H1 (cell line): ENCODE measurements around the gene CD59. TPM values are rescaled to one million over a fixed set of nuclear protein-coding genes. Genes with fewer than 3 reads are reported as not detected.

Source experiments
- CTCF ChIA-PET: fragments of 300-600 bp; sonication (Branson Sonifier 250); formaldehyde crosslinking; loops from one replicate; lab custom pipeline; 2021; ENCODE audit not compliant: partially characterized antibody; lab: Charles Lee
- POLR2A ChIA-PET: fragments of 300-600 bp; sonication (Branson Sonifier 250); formaldehyde crosslinking; loops from one replicate; lab custom pipeline; 2021; ENCODE audit warnings: inconsistent platforms; ENCODE audit not compliant: partially characterized antibody; lab: Charles Lee
- DNase-seq, 2 experiments: peaks; one replicate each; pipeline versions ENCODE4 v3.0.0 to v3.0.0-alpha.2; 2010 to 2022; ENCODE audit warnings: low spot score in 2 of 2, low read depth in 1 of 2, mixed read lengths in 1 of 2
- FAIRE-seq: peaks from 2 replicates; lab custom pipeline; 2011; peaks lifted over from hg19 to GRCh38; lab: Jason Lieb, UNC
- H2AFZ ChIP-seq: 2 replicates; pipeline ENCODE4 v1.8.1; 2012; ENCODE audit warnings: low read length, inconsistent platforms
- H2AK5ac ChIP-seq: 2 replicates; pipeline ENCODE4 v1.6.1; 2013; ENCODE audit warnings: low read depth, low read length
- H2BK120ac ChIP-seq: replicated peaks from 2 replicates; pipeline ENCODE3; 2013; ENCODE audit warnings: low read depth, low read length, inconsistent platforms
- H2BK12ac ChIP-seq: 2 replicates; pipeline ENCODE4 v1.6.1; 2013; ENCODE audit warnings: low read depth, low read length
- H2BK15ac ChIP-seq: 2 replicates; pipeline ENCODE4 v1.6.1; 2013; ENCODE audit warnings: low read length
- H2BK20ac ChIP-seq: 2 replicates; pipeline ENCODE4 v1.6.1; 2013; ENCODE audit warnings: low read length
- H2BK5ac ChIP-seq: 2 replicates; pipeline ENCODE4 v1.6.1; 2013; ENCODE audit warnings: low read depth, low read length
- H3K14ac ChIP-seq: 2 replicates; pipeline ENCODE4 v1.6.1; 2013; ENCODE audit warnings: inconsistent platforms; ENCODE audit not compliant: insufficient read length
- H3K18ac ChIP-seq: 2 replicates; pipeline ENCODE4 v1.6.1; 2013; ENCODE audit warnings: low read length; ENCODE audit errors: extremely low read depth
- H3K23ac ChIP-seq: 2 replicates; pipeline ENCODE4 v1.6.1; 2013; ENCODE audit warnings: inconsistent platforms; ENCODE audit not compliant: insufficient read length
- H3K23me2 ChIP-seq: 2 replicates; pipeline ENCODE4 v1.6.1; 2013; ENCODE audit warnings: low read depth, low read length
- H3K27ac ChIP-seq: 2 replicates; pipeline ENCODE4 v1.6.1; 2011; ENCODE audit warnings: low read depth, low read length, inconsistent platforms
- H3K27me3 ChIP-seq, 4 experiments: replicated peaks in 1 of 4; 1 replicate in 1 of 4; 2 replicates in 3 of 4; pipeline versions ENCODE4 v1.6.1 to v1.8.1; 2011 to 2013; ENCODE audit warnings: low read length in 3 of 4, mild to moderate bottlenecking in 3 of 4, inconsistent platforms in 2 of 4, mixed read lengths in 2 of 4, moderate library complexity in 1 of 4; ENCODE audit not compliant: control insufficient read depth in 3 of 4, insufficient read depth in 3 of 4; ENCODE audit errors: extremely low read depth in 1 of 4
- H3K36me3 ChIP-seq, 4 experiments: 2 replicates each; pipeline versions ENCODE4 v1.6.1 to v1.8.1; 2011 to 2013; ENCODE audit warnings: mild to moderate bottlenecking in 4 of 4, low read length in 3 of 4, moderate library complexity in 2 of 4, control low read depth in 1 of 4, inconsistent platforms in 1 of 4; ENCODE audit not compliant: insufficient read depth in 4 of 4, control insufficient read depth in 2 of 4
- H3K4ac ChIP-seq: replicated peaks from 2 replicates; pipeline ENCODE3; 2013; ENCODE audit warnings: low read length, low read depth, mixed read lengths, inconsistent platforms; ENCODE audit not compliant: insufficient read length
- H3K4me1 ChIP-seq, 4 experiments: replicated peaks in 1 of 4; 1 replicate in 1 of 4; 2 replicates in 3 of 4; pipeline versions ENCODE4 v1.6.1 to v1.8.1; 2011 to 2013; ENCODE audit warnings: low read length in 3 of 4, inconsistent platforms in 2 of 4, mixed read lengths in 1 of 4; ENCODE audit not compliant: insufficient read depth in 4 of 4, control insufficient read depth in 3 of 4
- H3K4me2 ChIP-seq, 2 experiments: 2 replicates each; pipeline versions ENCODE4 v1.6.1 to v1.8.1; 2011 to 2013; ENCODE audit warnings: low read depth in 2 of 2, low read length in 2 of 2, control low read depth in 1 of 2, inconsistent platforms in 1 of 2, mild to moderate bottlenecking in 1 of 2; ENCODE audit not compliant: insufficient read depth in 1 of 2
- H3K4me3 ChIP-seq, 4 experiments: fragments of 200-600, 300-600 bp in 1 of 4; sonication (generic), shearing (Covaris generic), sonication (Bioruptor Twin) in 1 of 4; 2 replicates each; pipeline versions ENCODE4 v1.5.1 to v1.8.1; 2011 to 2016; ENCODE audit warnings: low read length in 4 of 4, low read depth in 3 of 4, control low read depth in 2 of 4, inconsistent platforms in 2 of 4, mild to moderate bottlenecking in 2 of 4, mixed read lengths in 1 of 4, moderate library complexity in 1 of 4; ENCODE audit not compliant: insufficient read depth in 2 of 4; ENCODE audit errors: extremely low read depth in 1 of 4
- H3K56ac ChIP-seq: replicated peaks from 2 replicates; pipeline ENCODE3; 2013; ENCODE audit warnings: low read depth, mild to moderate bottlenecking, mixed read lengths, low read length, inconsistent platforms; ENCODE audit not compliant: insufficient read length
- H3K79me1 ChIP-seq: 2 replicates; pipeline ENCODE4 v1.6.1; 2013; ENCODE audit warnings: low read depth, low read length, control low read depth
- H3K79me2 ChIP-seq, 2 experiments: 2 replicates each; pipeline versions ENCODE4 v1.6.1 to v1.8.1; 2012 to 2013; ENCODE audit warnings: low read length in 2 of 2, mild to moderate bottlenecking in 2 of 2, inconsistent platforms in 1 of 2; ENCODE audit not compliant: insufficient read depth in 2 of 2, control insufficient read depth in 1 of 2
- H3K9ac ChIP-seq, 4 experiments: replicated peaks in 1 of 4; 1 replicate in 1 of 4; 2 replicates in 3 of 4; pipeline versions ENCODE4 v1.6.1 to v1.8.1; 2011 to 2013; ENCODE audit warnings: low read depth in 3 of 4, low read length in 3 of 4, control low read depth in 2 of 4, mild to moderate bottlenecking in 2 of 4, moderate library complexity in 2 of 4, inconsistent platforms in 1 of 4; ENCODE audit errors: extremely low read depth in 1 of 4
- H3K9me3 ChIP-seq, 2 experiments: 2 replicates each; pipeline versions ENCODE4 v1.6.1 to v1.8.1; 2012 to 2013; ENCODE audit warnings: mild to moderate bottlenecking in 2 of 2, moderate library complexity in 2 of 2, control low read depth in 1 of 2, inconsistent platforms in 1 of 2, low read depth in 1 of 2, low read length in 1 of 2, mixed read lengths in 1 of 2; ENCODE audit not compliant: insufficient read depth in 2 of 2
- H4K20me1 ChIP-seq, 2 experiments: replicated peaks in 1 of 2; 2 replicates each; pipeline versions ENCODE3 to v1.8.1; 2011 to 2013; ENCODE audit warnings: inconsistent platforms in 2 of 2, low read length in 2 of 2, mild to moderate bottlenecking in 1 of 2; ENCODE audit not compliant: insufficient read depth in 2 of 2, control insufficient read depth in 1 of 2
- H4K5ac ChIP-seq: 2 replicates; pipeline ENCODE4 v1.6.1; 2013; ENCODE audit warnings: low read length, low read depth, mixed read lengths, inconsistent platforms; ENCODE audit not compliant: insufficient read length
- H4K8ac ChIP-seq: 2 replicates; pipeline ENCODE4 v1.8.0; 2013; ENCODE audit warnings: mild to moderate bottlenecking, moderate library complexity, low read length, inconsistent platforms; ENCODE audit not compliant: insufficient read depth; ENCODE audit errors: extremely low read depth
- H4K91ac ChIP-seq: replicated peaks from 2 replicates; pipeline ENCODE3; 2013; ENCODE audit warnings: low read length, mixed read lengths, inconsistent platforms; ENCODE audit not compliant: insufficient read length
- CREB1 ChIP-seq: IDR thresholded peaks from 2 replicates; pipeline ENCODE4 v1.6.1; 2012; ENCODE audit warnings: inconsistent platforms
- CTBP2 ChIP-seq: IDR thresholded peaks from 2 replicates; pipeline ENCODE4 v1.7.0; 2011; ENCODE audit warnings: borderline replicate concordance, mild to moderate bottlenecking, moderate library complexity, mixed read lengths, low read length; ENCODE audit not compliant: insufficient read depth, insufficient read length
- EGR1 ChIP-seq: IDR thresholded peaks from 2 replicates; pipeline ENCODE4 v1.6.1; 2011; ENCODE audit warnings: low read depth, low read length, borderline replicate concordance
- GTF2F1 ChIP-seq: IDR thresholded peaks from 2 replicates; pipeline ENCODE4 v1.6.1; 2012; ENCODE audit warnings: low read depth, low read length, improper control_type of control experiment, borderline replicate concordance
- JUND ChIP-seq: IDR thresholded peaks from 2 replicates; pipeline ENCODE4 v1.6.1; 2011; ENCODE audit warnings: mild to moderate bottlenecking, improper control_type of control experiment, low read length
- KDM5A ChIP-seq: fragments of 200-600 bp; IDR thresholded peaks from 2 replicates; pipeline ENCODE4 v1.7.1; 2012; ENCODE audit warnings: mild to moderate bottlenecking, low read length, inconsistent platforms, mixed read lengths
- MAFK ChIP-seq: IDR thresholded peaks from 2 replicates; pipeline ENCODE4 v1.6.1; 2012; ENCODE audit warnings: low read depth, mild to moderate bottlenecking, improper control_type of control experiment, low read length
- NANOG ChIP-seq: IDR thresholded peaks from 2 replicates; pipeline ENCODE4 v1.6.1; 2011; ENCODE audit warnings: low read length, low read depth, mild to moderate bottlenecking, inconsistent platforms; ENCODE audit not compliant: insufficient read depth, poor library complexity, severe bottlenecking
- NRF1 ChIP-seq: IDR thresholded peaks from 2 replicates; pipeline ENCODE4 v1.6.1; 2011; ENCODE audit warnings: mild to moderate bottlenecking, low read depth, low read length, improper control_type of control experiment
- POLR2A ChIP-seq, 2 experiments: IDR thresholded peaks; 1 replicate in 1 of 2; 2 replicates in 1 of 2; pipeline ENCODE4 v1.6.1; 2011; ENCODE audit warnings: low read depth in 2 of 2, low read length in 2 of 2, mild to moderate bottlenecking in 2 of 2; ENCODE audit errors: control extremely low read depth in 1 of 2
- POLR2AphosphoS5 ChIP-seq: IDR thresholded peaks from 2 replicates; pipeline ENCODE4 v1.6.1; 2011; ENCODE audit warnings: low read depth, low read length
- POU5F1 ChIP-seq: IDR thresholded peaks from 2 replicates; pipeline ENCODE4 v1.6.1; 2011; ENCODE audit warnings: low read depth, mild to moderate bottlenecking, low read length, moderate library complexity
- RFX5 ChIP-seq: IDR thresholded peaks from 2 replicates; pipeline ENCODE4 v1.6.1; 2011; ENCODE audit warnings: low read depth, low read length, improper control_type of control experiment, borderline replicate concordance
- SP1 ChIP-seq: IDR thresholded peaks from 2 replicates; pipeline ENCODE4 v1.6.1; 2011; ENCODE audit warnings: low read depth, low read length
- SP2 ChIP-seq: IDR thresholded peaks from 2 replicates; pipeline ENCODE4 v1.6.1; 2012; ENCODE audit warnings: mild to moderate bottlenecking, low read length, inconsistent platforms
- SUZ12 ChIP-seq: fragments of 200-600 bp; sonication (generic); IDR thresholded peaks from 2 replicates; pipeline ENCODE4 v1.6.1; 2012; ENCODE audit warnings: mild to moderate bottlenecking, inconsistent platforms, low read length, moderate library complexity, mixed read lengths
- WGBS, 2 experiments: shearing (Covaris generic) in 1 of 2; methylation state at CpG; one replicate each; pipeline versions ENCODE4 v1.1.6 to v1.1.7; 2013 to 2015; ENCODE audit warnings: low lambda C conversion rate in 2 of 2, mixed read lengths in 2 of 2, inconsistent platforms in 1 of 2, low coverage in 1 of 2, missing lambda C conversion rate in 1 of 2; ENCODE audit not compliant: insufficient replicate concordance in 2 of 2, insufficient coverage in 1 of 2, insufficient read length in 1 of 2; ENCODE audit errors: extremely low coverage in 1 of 2, missing lambda C conversion rate in 1 of 2; 5-methylcytosine and 5-hydroxymethylcytosine counted together
- polyA plus RNA-seq, 7 experiments: library from polyadenylated mRNA; depleted of rRNA in 3 of 7; stranded (reverse) in 5 of 7; unstranded in 2 of 7; fragments of >200 nt in 5 of 7; fragments of 200-250 nt in 2 of 7; gene quantifications; 1 replicate in 5 of 7; 2 replicates in 1 of 7; 4 replicates in 1 of 7; pipeline versions ENCODE4 v1.2.1 to v1.2.3, GENCODE V29; 2011 to 2013; ENCODE audit warnings: missing spikeins in 2 of 7, mixed read lengths in 2 of 7
- total RNA-seq: library from RNA; stranded (reverse); fragmentation: NEBNext Ultra II Directional; extraction: Animal tissue kit (Norgen Biotek cat#: 25700); gene quantifications from 2 replicates; pipeline ENCODE4 v1.2.1, GENCODE V29; 2021

CD59 gene
- total and polyA plus RNA-seq, 2 of the 8 experiments (the other 6 are each of a cell fraction or from before 2014, with no cell fraction given) = 63.1 to 90.3 TPM

- ChIA-PET POLR2A (no interaction called here), CTCF (interaction anchor here (0.5 to 3.4 kb wide), 2 partner anchors 9 to 510 kb away, joined by 3 to 12 read pairs; no protein-coding TSS in a partner anchor)
- Histone ChIP-seq H3K4ac (no peak overlapping the region), H2BK20ac (no peak overlapping the region), H3K4me2 (no peak overlapping the region), H3K23ac (no peak overlapping the region), H3K9me3 (no peaks in the 10 kb centered on the region), H2AK5ac (no peak overlapping the region), H2BK12ac (no peak overlapping the region), H3K56ac (no peak overlapping the region), H2BK5ac (no peak overlapping the region), H3K27me3 (peaks cover 0 to 9% (median 3%) of the 10 kb centered on the region in 4 experiments; a peak in 4 of 7 replicates), H3K18ac (no peak overlapping the region), H3K79me1 (no peaks in the 10 kb centered on the region), H3K4me1 (peaks cover 6 to 19% (median 12%) of the 10 kb centered on the region in 4 experiments), H3K27ac (no peak overlapping the region), H2AFZ (no peak overlapping the region), H4K20me1 (no peaks in the 10 kb centered on the region), H3K79me2 (no peaks in the 10 kb centered on the region), H2BK120ac (no peak overlapping the region), H2BK15ac (no peak overlapping the region), H3K23me2 (peaks cover 7% of the 10 kb centered on the region; the same call in 1 of the 2 replicates), H3K9ac (no peak overlapping the region), H3K14ac (no peak overlapping the region), H4K5ac (no peak overlapping the region), H4K91ac (peak overlapping the region; percentile 25), H3K36me3 (no peaks in the 10 kb centered on the region), H3K4me3 (no peak overlapping the region), H4K8ac (no peak overlapping the region)
- TF ChIP-seq POLR2A (IDR thresholded peaks at IDR 0.05; ENCODE audit: control extremely low read depth in 1 of 2, low read depth in 2 of 2, low read length in 2 of 2) (no peak), POLR2AphosphoS5 (no peak), MAFK (no peak), EGR1 (no peak), RFX5 (no peak), JUND (no peak), KDM5A (no peak), SP2 (no peak), SP1 (no peak), POU5F1 (no peak), GTF2F1 (no peak), NANOG (no peak), NRF1 (no peak), CREB1 (no peak), SUZ12 (no peak), CTBP2 (no peak)
- no peak for FAIRE-seq
- WGBS, 2 experiments = 90% methylated on average over 5 of the region's 5 CpGs; no CpG with 5 or more reads in 1 of the 2 experiments
- no peak for DNase-seq
Measured at GRCh38 chr11:33696411-33696810, 39.8 kb downstream of the CD59 start.
